Breast epithelium (tissue), 4 donors: Measurements from ENCODE around the gene GOT1. TPM values are rescaled to one million over a fixed set of nuclear protein-coding genes. Genes with fewer than 3 reads are reported as not detected.

Experiments used
- DNase-seq, 2 donors: peaks; one replicate each; pipeline ENCODE4 v3.0.0-alpha.2; 2019; ENCODE audit warnings: low spot score in 2 of 2
- H3K27ac ChIP-seq, 2 donors: fragments of 200-600 bp; sonication (generic) in 1 of 2; one replicate each; pipeline ENCODE4 v1.5.1; 2016 to 2019; ENCODE audit warnings: mild to moderate bottlenecking in 1 of 2
- H3K27me3 ChIP-seq, 2 donors: fragments of 200-600 bp; sonication (generic) in 1 of 2; one replicate each; pipeline versions ENCODE4 v1.5.1 to v1.6.0; 2017 to 2019; ENCODE audit warnings: control low read depth in 1 of 2, mild to moderate bottlenecking in 1 of 2
- H3K36me3 ChIP-seq: fragments of 200-600 bp; one replicate; pipeline ENCODE4 v1.5.1; 2019
- H3K4me1 ChIP-seq, 2 donors: fragments of 200-600 bp; sonication (generic); one replicate each; pipeline ENCODE4 v1.5.1; 2016 to 2019; ENCODE audit warnings: control low read depth in 1 of 2
- H3K4me3 ChIP-seq, 3 donors: fragments of 200-600 bp; sonication (generic); 1 replicate in 2 of 3; 2 replicates in 1 of 3; pipeline ENCODE4 v1.5.1; 2016 to 2019; ENCODE audit warnings: mild to moderate bottlenecking in 3 of 3, moderate library complexity in 2 of 3
- H3K9me3 ChIP-seq, 2 donors: fragments of 200-600 bp; sonication (generic) in 1 of 2; one replicate each; pipeline ENCODE4 v1.5.1; 2016 to 2019; ENCODE audit warnings: control low read depth in 1 of 2
- CTCF ChIP-seq, 3 donors: fragments of 450-650 bp; IDR thresholded peaks; one replicate each; pipeline ENCODE4 v1.5.1; 2016 to 2017; ENCODE audit warnings: antibody characterized with exemption in 3 of 3, mild to moderate bottlenecking in 3 of 3, moderate library complexity in 3 of 3
- POLR2A ChIP-seq: fragments of 450-650 bp; IDR thresholded peaks from one replicate; pipeline ENCODE4 v1.6.1; 2016; ENCODE audit warnings: antibody characterized with exemption, mild to moderate bottlenecking, moderate library complexity
- POLR2AphosphoS5 ChIP-seq, 3 donors: sonication (generic); formaldehyde crosslinking; IDR thresholded peaks; one replicate each; pipeline ENCODE4 v1.6.1; 2017; ENCODE audit warnings: antibody characterized with exemption in 3 of 3
- intact Hi-C: fragments of 100-400 bp; cut with DNase I; formaldehyde crosslinking; loops from one replicate; pipeline ENCODE4 v1.15.1; 2023; ENCODE audit warnings: low total_unique reads
- total RNA-seq, 3 donors: library from RNA; depleted of rRNA; stranded (reverse); fragments of >200 nt; gene quantifications; one replicate each; pipeline ENCODE4 v1.1.0, GENCODE V29; 2016

The GOT1 gene
- total RNA-seq, 3 donors from 2014 or later, result 13.9 to 18.4 (median 15.7) TPM

GRCh38 chr10:99368646-99369045 lies 61.8 kb downstream of the GOT1 start:
- no peaks in the 10 kb centered on the region for H3K4me1 ChIP-seq
- intact Hi-C loops, result no loop called here
- no peaks in the 10 kb centered on the region for H3K9me3 ChIP-seq
- H3K27ac ChIP-seq, result no peak overlapping the region
- H3K27me3 ChIP-seq, result no peaks in the 10 kb centered on the region
- DNase-seq, result no peak
- TF ChIP-seq POLR2A (no peak), POLR2AphosphoS5 (IDR thresholded peaks at IDR 0.05) (no peak), CTCF (IDR thresholded peaks at IDR 0.05) (no peak)
- H3K36me3 ChIP-seq, result no peaks in the 10 kb centered on the region
- H3K4me3 ChIP-seq, result no peak overlapping the region

- no peak for TF ChIP-seq CTCF (IDR thresholded peaks at IDR 0.05)
- TF ChIP-seq POLR2A, result no peak
- DNase-seq, result no peak
- intact Hi-C loops, result no loop called here
- H3K27me3 ChIP-seq, result no peaks in the 10 kb centered on the region
- no peaks in the 10 kb centered on the region for H3K36me3 ChIP-seq
- no peaks in the 10 kb centered on the region for H3K9me3 ChIP-seq
- no peak overlapping the region for H3K4me3 ChIP-seq
- H3K27ac ChIP-seq, result no peak overlapping the region
- no peaks in the 10 kb centered on the region for H3K4me1 ChIP-seq
These were observed 63.8 kb downstream of the GOT1 start for GRCh38 chr10:99366666-99367065.

- Histone ChIP-seq H3K4me3 (no peak overlapping the region), H3K9me3 (no peaks in the 10 kb centered on the region), H3K27ac (no peak overlapping the region), H3K4me1 (no peaks in the 10 kb centered on the region), H3K27me3 (no peaks in the 10 kb centered on the region), H3K36me3 (no peaks in the 10 kb centered on the region)
- TF ChIP-seq POLR2A (no peak), POLR2AphosphoS5 (IDR thresholded peaks at IDR 0.05) (no peak), CTCF (IDR thresholded peaks at IDR 0.05) (no peak)
- DNase-seq, result no peak
- intact Hi-C loops, result no loop called here
These were observed 64.7 kb downstream of the GOT1 start for GRCh38 chr10:99365736-99366135.

- intact Hi-C loops, result no loop called here
These were observed 65.1 kb downstream of the GOT1 start for GRCh38 chr10:99365311-99365710.

GRCh38 chr10:99364125-99364524 lies 66.3 kb downstream of the GOT1 start:
- no peak for TF ChIP-seq POLR2AphosphoS5 (IDR thresholded peaks at IDR 0.05)
- TF ChIP-seq POLR2A, result no peak
- no peak for TF ChIP-seq CTCF (IDR thresholded peaks at IDR 0.05)
- no peaks in the 10 kb centered on the region for H3K9me3 ChIP-seq
- H3K36me3 ChIP-seq, result no peaks in the 10 kb centered on the region
- intact Hi-C loops, result no loop called here
- H3K4me3 ChIP-seq, result no peak overlapping the region
- H3K27ac ChIP-seq, result no peak overlapping the region
- H3K4me1 ChIP-seq, result no peaks in the 10 kb centered on the region
- no peaks in the 10 kb centered on the region for H3K27me3 ChIP-seq
- DNase-seq, result no peak

More at GRCh38 chr10:99365311-99365710, 65.1 kb downstream of the GOT1 start:
- H3K27me3 ChIP-seq, result no peaks in the 10 kb centered on the region
- no peak for TF ChIP-seq CTCF (IDR thresholded peaks at IDR 0.05)
- no peak for TF ChIP-seq POLR2AphosphoS5 (IDR thresholded peaks at IDR 0.05)
- TF ChIP-seq POLR2A, result no peak
- no peak overlapping the region for H3K27ac ChIP-seq
- no peaks in the 10 kb centered on the region for H3K36me3 ChIP-seq
- no peaks in the 10 kb centered on the region for H3K9me3 ChIP-seq
- DNase-seq, result no peak
- H3K4me1 ChIP-seq, result no peaks in the 10 kb centered on the region
- no peak overlapping the region for H3K4me3 ChIP-seq
